Measurements from ENCODE around the gene DHX40. TPM values are rescaled to one million over a fixed set of nuclear protein-coding genes. Genes with fewer than 3 reads are reported as not detected.

The DHX40 gene
- polyA plus RNA-seq, 10 donors: 28.2 to 38.5 (median 33.4) TPM

Other genes with a start within 250 kb of the DHX40 start
- 10 to 100 TPM; 10.8 to 17.4 (median 14.4) TPM for gene YPEL2, start 234.0 kb upstream of the DHX40 start, polyA plus RNA-seq (ENCODE audit: insufficient read length in 10 of 10)
- gene CLTC, start 54.3 kb downstream of the DHX40 start, polyA plus RNA-seq (ENCODE audit: insufficient read length in 10 of 10): 100 to 1,000 TPM; 134 to 173 (median 154) TPM
- 10 to 100 TPM; 14.9 to 18.8 (median 16.8) TPM for gene PTRH2, start 141.8 kb downstream of the DHX40 start, polyA plus RNA-seq (ENCODE audit: insufficient read length in 10 of 10)
- gene VMP1, start 142.0 kb downstream of the DHX40 start, polyA plus RNA-seq (ENCODE audit: insufficient read length in 10 of 10): 10 to 100 TPM; 40.5 to 63.3 (median 53.8) TPM